ENCODE results near the gene RRAS.
A peak's percentile ranks its signal among the peaks of the same experiment; 100 is the strongest.

The RRAS gene

GRCh38 chr19:49676784-49677230 is 36.9 kb upstream of the RRAS start:
- peak; percentile 100 for DNase-seq

DNA sequence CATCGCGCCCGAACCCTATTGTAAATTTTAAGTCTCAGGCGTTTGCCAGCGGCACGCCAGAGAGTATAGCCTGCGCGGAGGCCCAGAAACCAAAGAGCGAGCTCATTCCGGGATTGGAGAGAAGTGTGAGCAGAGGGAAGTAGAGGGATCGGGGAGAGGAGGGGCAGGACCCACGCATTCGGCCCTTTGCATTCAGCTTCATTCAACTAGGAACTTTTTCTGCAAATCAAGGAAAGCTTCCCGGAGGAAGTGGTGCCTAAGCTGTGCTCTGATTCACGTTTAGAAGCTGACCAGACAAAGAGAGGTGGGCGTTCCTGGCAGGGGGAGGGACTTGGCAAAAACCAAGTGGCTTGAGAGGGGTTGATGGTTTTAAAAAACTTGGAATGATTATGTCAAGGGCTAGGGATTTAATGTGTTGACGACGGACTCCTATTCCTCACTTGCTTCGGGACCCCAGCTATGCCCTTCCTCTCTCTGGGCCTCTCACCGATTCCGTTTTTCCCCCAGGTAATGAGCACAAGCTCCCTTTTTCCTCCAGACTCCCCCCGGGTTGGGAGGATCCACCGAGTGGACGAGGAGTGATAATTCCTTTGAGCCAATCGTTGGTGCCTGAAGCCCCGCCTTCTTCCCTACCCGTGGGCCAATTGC is 36.3 kb upstream of the RRAS start:
- DNase-seq = peak; percentile 92

DNA sequence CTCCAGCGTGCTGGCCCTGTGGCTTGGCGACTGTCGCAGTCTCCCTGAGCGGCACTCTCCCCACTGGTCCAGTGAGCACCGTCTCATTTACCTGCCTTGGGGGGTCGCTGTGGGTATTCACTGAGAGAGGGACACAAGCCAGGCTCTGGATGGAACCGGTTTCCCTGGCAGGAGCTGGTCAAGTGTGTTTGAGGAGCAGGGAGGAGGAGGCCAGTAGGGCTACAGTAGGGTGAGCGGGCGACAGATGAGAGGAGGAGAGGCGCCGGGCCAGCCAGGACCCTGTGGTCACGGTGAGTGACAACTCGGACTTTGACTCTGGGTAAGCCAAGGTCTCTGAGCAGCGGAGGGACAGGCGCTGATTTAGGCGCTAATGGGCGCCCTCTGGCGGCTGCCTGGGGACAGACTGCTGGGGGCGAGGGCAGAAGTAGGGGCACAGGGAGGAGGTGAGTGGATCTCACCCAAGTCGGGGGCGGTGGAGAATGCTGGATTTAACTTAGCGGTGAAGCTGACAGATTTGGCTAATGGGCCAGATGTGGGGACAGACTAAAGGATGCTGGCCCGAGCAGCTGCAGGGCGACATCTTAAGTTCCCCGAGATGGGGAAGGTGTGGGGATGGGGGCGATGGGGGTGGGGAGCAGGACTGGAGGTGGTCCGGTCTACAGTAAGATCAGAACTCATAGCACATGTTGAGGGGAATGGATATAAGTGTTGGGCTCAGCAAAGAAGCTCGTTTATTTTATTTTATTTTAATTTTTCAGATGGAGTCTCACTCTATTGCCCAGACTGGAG is 32.4 kb upstream of the RRAS start:
- DNase-seq = peak; percentile 86

DNA sequence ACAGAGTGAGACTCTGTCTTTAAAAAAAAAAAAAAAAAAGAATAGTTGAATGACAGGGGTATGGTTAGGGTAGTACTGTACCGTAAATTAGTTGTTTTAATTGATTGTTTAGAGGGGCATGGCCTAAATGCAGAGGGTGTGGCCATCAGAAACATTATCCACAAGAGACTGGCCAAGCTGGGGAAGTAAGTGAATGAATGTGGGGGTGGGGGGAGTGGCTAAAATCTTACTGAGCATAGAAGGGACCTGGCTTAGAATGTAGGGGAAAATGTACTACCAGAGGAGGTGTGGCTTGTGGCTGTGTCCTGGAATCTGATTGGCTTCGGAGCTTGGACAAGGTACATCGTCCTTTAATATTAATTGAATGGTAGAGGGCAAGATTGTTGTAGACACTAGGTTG is 29.6 kb upstream of the RRAS start:
- DNase-seq = no peak

DNA sequence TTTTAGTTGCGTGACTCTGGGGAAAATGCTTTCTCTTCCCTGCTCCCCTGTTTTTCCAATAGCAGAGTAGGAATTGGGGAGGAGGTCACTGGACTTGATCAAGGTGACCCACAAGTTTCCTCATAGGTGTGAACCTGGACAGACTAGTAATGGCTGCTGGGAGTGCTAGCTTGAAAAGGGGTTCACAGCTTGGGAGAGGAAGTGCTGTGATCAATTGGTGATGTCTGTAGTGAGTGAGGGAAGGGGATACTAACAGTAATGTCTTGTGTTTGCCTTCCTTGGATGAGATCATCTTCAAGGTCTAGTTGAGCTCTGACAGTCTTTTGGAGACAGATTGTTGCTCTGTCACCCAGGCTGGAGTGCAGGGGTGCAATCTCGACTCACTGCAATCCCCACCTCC is 27.5 kb upstream of the RRAS start:
- DNase-seq = no peak

- DNase-seq = no peak
These were observed 26.1 kb upstream of the RRAS start for GRCh38 chr19:49666120-49666444.

DNA sequence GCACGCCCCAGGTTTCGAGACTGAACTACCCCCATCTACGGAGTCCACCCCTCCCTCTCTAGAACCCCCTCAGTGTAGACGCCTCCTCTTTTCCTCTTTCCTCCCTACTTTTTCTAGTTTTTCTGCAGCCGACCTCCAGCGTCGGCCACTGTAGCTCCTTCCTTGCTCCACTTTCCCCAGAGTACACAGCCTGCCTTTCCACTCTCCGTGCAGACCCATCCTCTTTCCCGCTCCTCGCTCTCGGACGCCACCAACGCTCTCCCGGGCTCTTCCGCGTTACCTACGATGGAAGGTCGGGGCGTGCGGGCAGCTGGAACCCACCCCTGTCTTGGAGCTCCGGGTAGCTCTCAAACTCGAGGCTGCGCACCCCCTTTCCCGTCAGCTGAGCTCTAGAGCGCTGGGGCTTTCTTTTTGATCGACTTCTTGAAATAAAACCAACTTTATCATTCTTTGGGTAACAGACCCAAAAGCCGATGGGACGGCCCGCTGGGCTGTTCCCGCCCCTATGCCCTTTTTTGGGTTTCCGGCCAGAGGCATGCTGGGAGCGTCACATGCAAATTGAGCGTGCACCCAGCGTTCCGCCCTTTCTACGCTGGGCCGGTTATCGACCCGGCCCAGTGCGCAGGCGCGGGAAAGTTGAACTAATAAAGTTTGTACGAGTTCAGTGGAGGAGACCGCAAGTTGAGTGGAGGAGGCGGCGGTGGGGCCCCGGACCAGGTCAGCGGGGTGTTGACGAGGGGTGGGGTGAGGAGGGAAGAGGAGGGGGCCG is 25.6 kb upstream of the RRAS start, which contains the start of the genes BCL2L12 and IRF3:
Gene BCL2L12 (plus strand): TSS at position 583 of the 769 bp plus-strand sequence. CDS start 760 bp downstream, outside the sequence.
Gene IRF3 (minus strand): TSS at position 507 of the 769 bp plus-strand sequence. CDS start 1,019 bp downstream, outside the sequence.
- DNase-seq = peak; percentile 89

- DNase-seq = no peak
These were observed 25.1 kb upstream of the RRAS start for GRCh38 chr19:49665036-49665350.

GRCh38 chr19:49664171-49665035 is 24.5 kb upstream of the RRAS start:
- peak; percentile 82 for DNase-seq

GRCh38 chr19:49663224-49663623 is 23.3 kb upstream of the RRAS start:
- no peak for DNase-seq

- DNase-seq = no peak
These were observed 22.1 kb upstream of the RRAS start for GRCh38 chr19:49662011-49662410.

DNA sequence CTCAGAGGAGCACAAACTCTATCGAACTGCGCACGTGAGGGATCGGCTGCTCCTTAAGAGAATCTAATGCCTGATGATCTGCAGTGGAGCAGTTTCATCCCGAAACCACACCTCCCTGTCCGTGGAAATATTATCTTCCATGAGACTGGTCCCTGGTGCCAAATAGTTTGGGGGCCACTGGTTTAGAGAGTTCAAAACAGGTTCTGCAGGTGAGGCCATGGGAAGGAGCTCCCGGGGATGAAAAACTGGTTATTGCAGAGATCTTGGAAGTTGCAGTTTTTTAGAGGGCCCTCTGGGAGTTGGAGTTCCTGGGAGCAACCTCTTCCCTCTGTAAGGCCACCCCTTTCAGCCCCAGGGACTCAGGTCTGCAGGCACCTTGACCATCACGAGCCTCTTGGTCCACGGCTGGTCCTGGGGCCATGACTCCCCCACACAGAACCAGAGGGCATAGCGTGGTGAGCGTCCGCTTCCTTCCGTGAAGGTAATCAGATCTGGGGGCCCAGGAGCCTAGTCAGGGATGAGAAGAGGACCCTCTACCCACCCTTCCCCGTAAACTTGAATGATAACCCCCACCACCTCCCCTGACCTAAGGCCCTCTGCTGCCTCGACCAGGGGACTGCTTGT is 20.5 kb upstream of the RRAS start:
- no peak for DNase-seq

- DNase-seq = no peak
These were observed 18.9 kb upstream of the RRAS start for GRCh38 chr19:49658566-49659442.

- DNase-seq = no peak
These were observed 18.2 kb upstream of the RRAS start for GRCh38 chr19:49658139-49658517.

- DNase-seq = no peak
These were observed 17.7 kb upstream of the RRAS start for GRCh38 chr19:49657493-49658138.

DNA sequence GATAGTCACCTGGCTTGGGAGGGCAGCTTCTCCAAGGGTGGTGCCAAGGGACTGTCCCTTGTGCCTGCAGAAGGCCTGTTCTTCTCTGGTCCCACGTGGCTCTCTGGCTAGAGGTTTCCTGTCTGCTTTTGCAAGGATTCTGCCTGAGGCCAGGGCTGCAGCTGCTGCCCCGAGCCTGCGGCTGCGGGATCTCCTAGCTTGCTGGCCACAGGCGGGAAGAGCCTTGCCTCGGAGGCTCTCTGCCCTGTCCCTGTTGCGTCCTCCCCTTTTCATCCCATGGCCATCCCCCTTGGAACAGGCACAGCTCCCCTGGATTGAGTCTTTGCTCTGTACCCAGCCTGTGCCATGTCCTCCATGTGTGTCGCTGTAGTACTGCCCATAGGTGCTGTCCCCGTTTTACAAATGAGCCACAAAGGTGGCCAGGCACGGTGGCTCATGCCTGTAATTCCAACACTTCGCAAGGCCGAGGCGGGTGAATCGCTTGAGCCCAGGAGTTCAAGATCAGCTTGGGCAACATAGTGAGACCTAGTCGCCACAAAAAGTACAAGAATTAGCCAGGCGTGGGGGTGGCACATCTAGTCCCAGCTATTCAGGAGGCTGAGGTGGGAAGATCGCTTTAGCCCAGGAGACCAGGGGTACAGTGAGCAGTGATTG is 16.6 kb upstream of the RRAS start:
- DNase-seq = no peak

- DNase-seq = no peak
These were observed 15.9 kb upstream of the RRAS start for GRCh38 chr19:49655570-49656455.

GRCh38 chr19:49654581-49654980 is 14.6 kb upstream of the RRAS start:
- DNase-seq = no peak

DNA sequence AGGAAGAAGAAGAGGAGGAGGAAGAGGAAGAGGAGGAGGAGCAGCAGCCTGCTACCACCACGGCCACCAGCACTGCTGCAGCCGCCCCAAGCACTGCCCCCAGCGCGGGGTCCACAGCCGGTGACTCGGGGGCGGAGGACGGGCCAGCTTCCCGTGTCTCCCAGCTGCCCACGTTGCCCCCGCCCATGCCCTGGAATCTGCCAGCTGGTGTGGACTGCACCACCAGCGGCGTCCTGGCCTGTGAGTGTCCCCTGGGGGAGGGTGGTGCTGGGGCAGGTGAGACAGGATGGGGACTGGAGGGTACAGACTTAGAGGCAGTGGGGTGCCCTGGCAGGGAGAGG is 13.5 kb upstream of the RRAS start:
- DNase-seq = no peak
